KG1 (cell line): Measurements from ENCODE around the gene PBX4.
"Not testable (repeated sequence)": the region's sequence is repeated elsewhere in the genome, so short reads cannot be mapped to it uniquely, and the experiment has no call there.

Source experiments
- DNase-seq: peaks from one replicate; lab custom pipeline; 2025; lab: John Stamatoyannopoulos, UW

Gene PBX4, protein sequence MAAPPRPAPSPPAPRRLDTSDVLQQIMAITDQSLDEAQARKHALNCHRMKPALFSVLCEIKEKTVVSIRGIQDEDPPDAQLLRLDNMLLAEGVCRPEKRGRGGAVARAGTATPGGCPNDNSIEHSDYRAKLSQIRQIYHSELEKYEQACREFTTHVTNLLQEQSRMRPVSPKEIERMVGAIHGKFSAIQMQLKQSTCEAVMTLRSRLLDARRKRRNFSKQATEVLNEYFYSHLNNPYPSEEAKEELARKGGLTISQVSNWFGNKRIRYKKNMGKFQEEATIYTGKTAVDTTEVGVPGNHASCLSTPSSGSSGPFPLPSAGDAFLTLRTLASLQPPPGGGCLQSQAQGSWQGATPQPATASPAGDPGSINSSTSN

GRCh38 chr19:19618219-19619051, at the start of gene PBX4:
Gene PBX4, minus strand, starts transcription at chr19:19618687. Its CDS starts 58 bp downstream, at chr19:19618629.
- peak; percentile 73 for DNase-seq

DNA sequence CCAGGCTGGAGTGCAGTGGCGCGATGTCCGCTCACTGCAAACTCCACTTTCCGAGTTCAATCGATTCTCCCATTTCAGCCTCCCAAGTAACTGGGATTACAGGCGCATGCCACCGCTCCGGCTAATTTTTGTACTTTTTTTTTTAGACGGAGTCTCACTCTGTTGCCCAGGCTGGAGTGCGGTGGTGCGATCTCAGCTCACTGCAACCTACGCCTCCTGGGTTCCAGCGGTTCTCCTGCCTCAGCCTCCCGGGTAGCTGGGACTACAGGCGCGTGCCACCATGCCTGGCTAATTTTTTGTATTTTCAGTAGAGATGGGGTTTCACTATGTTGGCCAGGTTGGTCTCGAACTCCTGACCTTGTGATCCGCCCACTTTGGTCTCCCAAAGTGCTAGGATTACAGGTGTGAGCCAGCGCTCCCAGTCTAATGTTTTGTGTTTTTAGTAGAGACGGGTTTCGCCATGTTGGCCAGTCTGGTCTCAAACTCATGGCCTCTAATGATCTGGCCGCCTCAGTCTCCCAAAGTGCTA, 47.0 kb upstream of the PBX4 start:
- not testable (repeated sequence) for DNase-seq

- DNase-seq, result peak; percentile 98
Measured at GRCh38 chr19:19663256-19664120, 45.0 kb upstream of the PBX4 start, which contains the start of gene ATP13A1. Gene ATP13A1, minus strand, starts transcription at chr19:19663676. Its CDS starts 10 bp downstream, at chr19:19663666.

DNA sequence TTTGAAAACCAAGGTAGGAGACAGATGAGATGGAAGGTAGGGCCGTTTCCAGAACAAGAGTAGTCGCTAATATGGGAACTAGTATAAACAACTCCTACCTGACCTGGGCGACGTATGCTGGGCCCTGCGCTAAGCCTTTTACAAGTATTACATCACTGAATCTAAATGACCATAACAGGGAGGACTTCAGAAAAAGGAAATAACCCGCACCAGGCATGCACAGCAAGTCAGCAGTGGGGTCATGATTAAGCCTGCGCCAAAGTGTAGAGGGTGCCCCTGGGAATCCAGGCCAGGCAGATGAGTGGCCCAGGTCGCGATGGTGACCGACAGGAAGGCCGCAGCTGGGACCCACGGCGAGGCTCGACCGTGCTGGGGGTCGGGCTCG, 44.4 kb upstream of the PBX4 start:
- no peak for DNase-seq

GRCh38 chr19:19662344-19662743, 43.9 kb upstream of the PBX4 start:
- DNase-seq, result no peak

DNA sequence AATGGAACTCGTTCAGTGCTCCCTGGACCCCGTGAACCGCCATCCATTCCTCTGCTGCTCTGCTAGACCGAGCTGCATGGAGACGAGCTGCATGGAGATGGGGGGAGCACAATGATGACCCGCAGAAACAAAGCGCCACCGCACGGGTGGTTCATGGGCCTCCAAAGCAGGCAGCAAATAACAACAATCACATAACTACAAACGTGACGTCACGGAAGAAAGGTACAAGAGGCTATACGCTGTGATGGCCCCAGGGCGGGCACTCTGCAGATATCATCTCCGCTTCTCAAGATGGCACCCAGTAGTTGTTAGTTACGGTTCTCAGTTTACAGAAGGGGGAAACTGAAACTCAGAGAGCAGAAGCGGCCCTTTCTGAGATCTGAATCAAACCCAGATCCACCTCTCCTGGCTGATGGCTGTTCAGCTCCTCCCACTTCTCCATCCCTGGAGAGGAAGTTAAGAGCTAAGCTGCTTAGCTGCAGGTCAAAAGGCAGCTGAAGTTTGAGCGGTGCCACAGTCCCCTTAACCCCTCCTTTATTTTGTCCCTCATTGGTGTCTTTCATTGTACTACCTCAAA, 43.3 kb upstream of the PBX4 start:
- no peak for DNase-seq

DNA sequence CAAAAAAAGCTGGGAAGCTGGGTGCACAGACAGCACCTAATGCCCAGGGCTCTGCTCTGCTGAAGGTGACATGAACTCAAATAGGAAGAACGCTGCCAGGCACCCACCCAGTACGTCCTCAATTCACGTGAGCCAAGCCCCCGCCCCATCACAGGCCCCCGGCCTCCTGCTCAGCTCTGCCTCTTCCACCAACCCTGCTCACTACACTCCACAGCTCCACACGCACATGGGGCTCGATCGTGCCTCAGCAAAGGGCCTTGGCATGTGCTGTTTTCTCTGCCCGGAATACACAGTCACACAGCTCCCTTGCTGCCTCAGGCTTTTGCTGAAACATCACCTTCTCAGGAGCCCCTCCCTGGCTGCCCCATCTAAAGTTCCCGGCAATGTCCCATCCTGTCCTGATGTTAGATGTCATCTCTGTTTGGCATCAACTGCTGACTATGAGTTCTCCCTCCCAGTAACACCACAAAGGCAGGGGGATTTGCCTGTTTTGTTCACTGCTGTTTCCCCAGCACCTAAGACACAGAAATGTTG, 42.7 kb upstream of the PBX4 start:
- DNase-seq, result no peak

DNA sequence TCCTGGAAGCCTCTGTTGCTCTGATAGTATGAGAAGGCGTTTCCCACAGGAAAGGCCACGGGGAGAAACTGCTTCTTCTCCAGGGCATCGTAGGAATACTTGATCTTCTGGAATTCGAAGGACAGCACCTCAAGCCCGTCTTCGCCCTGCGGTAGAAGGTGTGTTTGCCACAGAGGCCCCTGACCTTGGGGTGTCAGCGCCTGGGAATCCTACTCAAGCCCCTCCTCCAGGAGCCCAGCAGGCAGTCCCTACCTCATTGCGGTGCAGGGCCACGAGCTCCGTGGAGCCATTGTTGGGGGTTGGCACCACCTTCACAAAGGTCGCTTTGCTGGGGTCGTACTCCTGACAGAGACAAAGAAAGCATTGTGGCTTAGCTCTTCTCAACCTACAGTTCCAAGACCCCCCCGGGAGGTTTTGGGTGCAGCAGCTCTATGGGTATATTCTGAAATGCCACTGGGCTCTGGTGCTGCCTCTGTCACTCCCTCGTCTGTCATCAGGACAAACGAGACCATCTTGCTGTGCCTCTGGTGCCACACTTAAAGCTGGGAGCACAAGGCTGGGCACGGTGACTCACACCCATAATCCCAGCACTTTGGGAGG, 41.3 kb upstream of the PBX4 start:
- no peak for DNase-seq

DNA sequence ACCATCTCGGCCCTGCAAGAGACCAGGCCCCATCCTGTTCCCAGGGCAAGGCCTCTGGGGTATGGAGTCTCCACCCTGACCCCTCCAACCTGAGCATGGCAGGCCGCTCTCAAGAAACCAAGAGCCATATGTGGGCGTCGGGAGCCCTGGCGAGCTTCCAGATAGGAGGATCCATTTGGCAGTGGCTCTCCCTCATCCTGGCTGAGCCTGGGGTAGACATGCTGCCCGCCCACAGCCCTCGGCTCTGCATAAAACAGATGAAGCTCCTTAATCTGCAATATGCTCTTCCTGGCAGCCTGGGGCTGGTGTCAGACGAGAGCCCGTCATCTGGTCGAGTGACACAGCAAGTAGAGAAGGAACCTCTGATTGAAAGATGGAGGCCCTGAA, 38.9 kb upstream of the PBX4 start:
- no peak for DNase-seq

DNA sequence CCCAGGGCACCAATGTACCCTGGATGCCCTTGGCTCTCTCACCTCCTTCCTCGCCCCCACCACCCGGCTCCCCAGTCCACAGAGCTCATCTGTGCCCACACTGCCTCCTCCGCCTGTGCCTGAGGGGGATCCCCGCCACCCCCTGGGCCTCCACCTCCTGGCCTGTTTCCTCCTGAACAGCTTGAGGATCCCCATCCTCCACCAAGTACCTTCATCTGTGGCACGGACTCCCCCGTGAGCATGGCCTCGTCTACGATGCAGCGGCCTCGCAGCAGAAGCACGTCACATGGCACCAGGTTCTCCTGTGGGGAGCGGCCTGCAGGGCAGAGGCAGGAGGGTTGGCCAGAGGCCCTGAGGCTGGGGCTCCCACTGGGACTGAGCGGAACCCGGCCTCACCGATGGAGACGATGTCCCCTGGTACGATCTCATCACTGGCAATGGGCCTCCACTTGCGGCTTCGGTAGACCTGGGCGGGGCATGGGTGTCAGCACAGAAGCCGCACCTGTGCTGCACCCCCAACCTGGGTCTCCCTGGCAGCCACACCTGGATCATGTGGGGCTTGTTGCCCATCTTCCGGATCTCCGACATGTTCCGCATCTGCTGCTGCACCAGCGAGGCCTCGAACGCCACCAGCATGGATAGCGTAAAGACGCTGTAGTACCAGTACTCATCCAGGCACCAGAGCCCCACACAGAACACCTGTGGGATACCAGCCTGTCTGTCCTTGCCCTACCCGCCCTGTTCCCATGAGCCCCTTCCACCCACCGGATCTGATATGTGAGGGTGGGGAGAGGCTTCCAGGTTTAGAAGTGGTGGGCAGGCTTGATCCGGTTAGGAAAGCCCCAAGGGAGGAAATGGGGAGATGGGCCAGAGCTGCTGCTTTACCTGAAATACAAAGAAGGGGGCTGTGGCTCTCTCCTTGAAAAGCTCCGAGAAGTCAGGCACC, 38.2 kb upstream of the PBX4 start:
- DNase-seq, result no peak

DNA sequence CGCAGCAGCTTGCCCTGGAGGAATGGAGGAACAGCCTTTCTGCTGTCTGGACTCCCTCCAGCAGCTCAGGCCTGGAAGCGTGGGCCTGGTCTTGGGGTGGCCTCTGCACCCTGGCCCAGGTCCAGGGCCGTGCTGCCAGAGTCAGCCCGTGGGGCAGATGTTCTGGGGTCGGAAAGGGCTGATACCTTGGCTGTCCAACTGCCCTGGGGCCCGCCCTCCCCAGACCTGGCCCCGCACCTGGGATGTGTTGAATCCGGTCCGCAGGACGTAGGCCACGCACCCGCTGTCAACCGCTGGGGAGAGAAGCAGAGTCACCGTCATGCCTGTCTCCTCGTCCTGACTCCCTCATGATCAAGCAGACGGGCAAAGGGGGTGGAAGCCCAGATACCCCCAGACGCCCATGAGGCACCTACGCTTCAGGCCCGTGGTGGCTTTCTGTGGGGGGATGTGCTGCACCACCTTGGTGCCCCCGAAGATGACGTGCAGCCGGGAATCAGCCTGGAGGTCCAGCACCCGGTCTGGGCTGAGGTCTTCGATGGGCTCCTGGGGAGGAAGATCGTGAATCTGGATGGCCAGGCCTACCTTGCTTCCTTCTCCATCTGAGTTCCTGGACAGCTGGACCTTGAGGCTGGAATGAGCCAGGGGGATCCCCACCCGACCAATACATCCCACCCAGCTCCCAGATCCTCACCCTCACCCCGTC, 37.3 kb upstream of the PBX4 start:
- no peak for DNase-seq

- no peak for DNase-seq
Measured at GRCh38 chr19:19655051-19655594, 36.6 kb upstream of the PBX4 start.

GRCh38 chr19:19654441-19654840, 36.0 kb upstream of the PBX4 start:
- no peak for DNase-seq

- DNase-seq, result no peak
Measured at GRCh38 chr19:19653597-19654147, 35.2 kb upstream of the PBX4 start.

GRCh38 chr19:19652482-19653295, 34.2 kb upstream of the PBX4 start:
- no peak for DNase-seq

DNA sequence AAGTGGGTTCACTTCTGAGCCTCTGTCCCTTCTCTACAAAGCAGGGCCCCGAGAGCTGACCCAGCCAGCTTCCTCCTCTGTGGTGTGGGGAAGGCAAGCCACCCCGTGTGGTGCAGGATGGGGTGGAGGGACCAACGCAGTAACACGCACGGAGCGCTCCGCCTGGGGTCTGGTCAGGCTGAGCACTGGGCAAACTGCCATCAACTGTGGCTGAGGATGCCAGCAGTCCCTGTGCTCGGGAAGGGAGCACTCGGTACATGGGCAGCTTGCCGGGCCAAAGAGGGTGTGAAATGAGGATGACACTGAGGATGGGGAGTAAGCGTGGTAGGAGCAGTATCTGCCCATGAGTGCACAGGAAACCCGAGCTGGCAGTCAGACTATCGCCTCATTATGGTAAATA, 32.6 kb upstream of the PBX4 start:
- no peak for DNase-seq

DNA sequence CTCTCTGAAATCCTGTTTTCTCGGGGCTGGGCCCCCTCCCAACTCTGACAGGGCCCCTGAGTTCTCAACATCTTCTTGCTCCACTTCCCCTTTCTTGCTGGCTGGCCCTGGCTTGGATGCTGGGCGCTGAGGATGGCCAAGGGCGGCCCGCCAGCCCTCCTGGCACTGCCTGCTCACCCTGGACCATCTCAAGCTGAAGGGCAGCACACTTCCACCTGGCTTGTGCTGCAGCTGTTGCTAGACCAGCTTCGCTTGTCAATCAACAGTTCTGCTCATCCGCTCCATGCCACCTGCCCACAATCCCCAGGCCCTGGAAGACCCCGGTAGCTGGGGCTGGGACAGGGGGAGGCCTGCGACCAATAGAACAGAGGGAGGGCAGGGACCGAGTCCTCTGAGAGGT, 31.8 kb upstream of the PBX4 start:
- no peak for DNase-seq

- DNase-seq, result no peak
Measured at GRCh38 chr19:19649580-19649995, 31.1 kb upstream of the PBX4 start.
